Endodermal cell (in vitro differentiated cells): ENCODE data around the gene STAC. TPM values are rescaled to one million over a fixed set of nuclear protein-coding genes. Genes with fewer than 3 reads are reported as not detected.

Experiments
- DNase-seq: peaks from one replicate; pipeline ENCODE4 v3.0.0-alpha.2; 2017
- H3K27ac ChIP-seq: 2 replicates; pipeline ENCODE4 v1.5.1; 2013; ENCODE audit warnings: mild to moderate bottlenecking, low read depth, low read length, moderate library complexity
- H3K27me3 ChIP-seq: 2 replicates; pipeline ENCODE4 v1.6.1; 2013; ENCODE audit warnings: mild to moderate bottlenecking, low read length, moderate library complexity; ENCODE audit not compliant: insufficient read depth, control insufficient read depth, poor library complexity, severe bottlenecking
- H3K36me3 ChIP-seq: 2 replicates; pipeline ENCODE4 v1.7.0; 2013; ENCODE audit warnings: mild to moderate bottlenecking, low read length, moderate library complexity; ENCODE audit not compliant: control insufficient read depth, insufficient read depth
- H3K4me1 ChIP-seq: one replicate; pipeline ENCODE4 v1.7.0; 2013; ENCODE audit warnings: low read length; ENCODE audit not compliant: control insufficient read depth, insufficient read depth
- H3K4me3 ChIP-seq: 2 replicates; pipeline ENCODE4 v1.5.1; 2013; ENCODE audit warnings: mild to moderate bottlenecking, low read length, moderate library complexity
- H3K9ac ChIP-seq: 2 replicates; pipeline ENCODE4 v1.6.1; 2013; ENCODE audit warnings: mild to moderate bottlenecking, low read length, moderate library complexity; ENCODE audit not compliant: poor library complexity, severe bottlenecking; ENCODE audit errors: extremely low read depth
- H3K9me3 ChIP-seq: 2 replicates; pipeline ENCODE4 v1.6.1; 2013; ENCODE audit warnings: mild to moderate bottlenecking, low read length, moderate library complexity; ENCODE audit not compliant: control insufficient read depth
- H3K27ac Mint-ChIP-seq: 2 replicates; pipeline ENCODE4 v1.8.0; 2020; ENCODE audit warnings: mixed read lengths
- H3K27me3 Mint-ChIP-seq: 2 replicates; pipeline ENCODE4 v1.8.0; 2021; ENCODE audit warnings: mild to moderate bottlenecking, mixed read lengths; ENCODE audit not compliant: insufficient read depth
- H3K36me3 Mint-ChIP-seq: 2 replicates; pipeline ENCODE4 v1.8.0; 2020; ENCODE audit warnings: low read depth, mixed read lengths
- H3K4me1 Mint-ChIP-seq: 2 replicates; pipeline ENCODE4 v1.8.0; 2020; ENCODE audit warnings: mixed read lengths
- H3K4me3 Mint-ChIP-seq: 2 replicates; pipeline ENCODE4 v1.8.0; 2020; ENCODE audit warnings: mild to moderate bottlenecking, moderate library complexity, mixed read lengths
- H3K9me3 Mint-ChIP-seq: 2 replicates; pipeline ENCODE4 v1.8.0; 2020; ENCODE audit warnings: mild to moderate bottlenecking, mixed read lengths
- CTCF ChIP-seq: fragments of 200-600 bp; sonication (generic); conservative IDR thresholded peaks from 2 replicates; pipeline ENCODE4 v1.5.0; 2021; ENCODE audit warnings: antibody characterized with exemption, mild to moderate bottlenecking
- WGBS, 2 experiments: methylation state at CpG; one replicate each; pipeline versions ENCODE4 v1.1.5 to v1.1.7; 2013; ENCODE audit warnings: missing lambda C conversion rate in 2 of 2, mixed read lengths in 1 of 2; ENCODE audit not compliant: insufficient coverage in 1 of 2, insufficient read length in 1 of 2; 5-methylcytosine and 5-hydroxymethylcytosine counted together
- total RNA-seq, 2 donors: library from RNA; stranded (reverse); fragmentation: NEBNext Ultra II Directional in 1 of 2; extraction: Animal tissue kit (Norgen Biotek cat#: 25700) in 1 of 2; gene quantifications; 2 replicates in 1 of 2; 3 replicates in 1 of 2; pipeline ENCODE4 v1.2.1, GENCODE V29; 2021

STAC gene
- total RNA-seq, 2 donors from 2014 or later = 0.80 to 1.2 TPM

GRCh38 chr3:36596419-36596818 is 216.1 kb downstream of the STAC start:
- H3K4me3 Mint-ChIP-seq = no peak overlapping the region
- H3K4me1 ChIP-seq = no peaks in the 10 kb centered on the region
- no peak overlapping the region for H3K9ac ChIP-seq
- H3K4me1 Mint-ChIP-seq = peaks cover 2% of the 10 kb centered on the region
- no peak for TF ChIP-seq CTCF
- H3K27ac Mint-ChIP-seq = no peak overlapping the region
- H3K4me3 ChIP-seq = no peak overlapping the region
- no peaks in the 10 kb centered on the region for H3K9me3 Mint-ChIP-seq
- H3K9me3 ChIP-seq = no peaks in the 10 kb centered on the region
- H3K36me3 Mint-ChIP-seq = no peaks in the 10 kb centered on the region
- peaks cover 5% of the 10 kb centered on the region for H3K27me3 ChIP-seq
- 89 to 100% methylated on average over 1 to 2 of the region's 2 CpGs for WGBS, 2 experiments
- H3K27me3 Mint-ChIP-seq = no peaks in the 10 kb centered on the region
- no peak for DNase-seq
- H3K27ac ChIP-seq = no peak overlapping the region
- H3K36me3 ChIP-seq = no peaks in the 10 kb centered on the region

GRCh38 chr3:36597422-36597821 is 217.1 kb downstream of the STAC start:
- Histone ChIP-seq H3K9ac (no peak overlapping the region), H3K9me3 (no peaks in the 10 kb centered on the region), H3K4me1 (no peaks in the 10 kb centered on the region), H3K4me3 (no peak overlapping the region), H3K36me3 (no peaks in the 10 kb centered on the region), H3K27ac (no peak overlapping the region), H3K27me3 (peaks cover 12% of the 10 kb centered on the region)
- no peak overlapping the region for H3K27ac Mint-ChIP-seq
- no peak for TF ChIP-seq CTCF
- H3K9me3 Mint-ChIP-seq = no peaks in the 10 kb centered on the region
- peaks cover 2% of the 10 kb centered on the region for H3K4me1 Mint-ChIP-seq
- no peaks in the 10 kb centered on the region for H3K27me3 Mint-ChIP-seq
- no peak overlapping the region for H3K4me3 Mint-ChIP-seq
- no peaks in the 10 kb centered on the region for H3K36me3 Mint-ChIP-seq
- DNase-seq = no peak
- 81 to 90% methylated on average over 2 of the region's 2 CpGs for WGBS, 2 experiments
